MM.1S (cell line): ENCODE results near the gene SCAF11.
"Not testable (repeated sequence)": the region's sequence is repeated elsewhere in the genome, so short reads cannot be mapped to it uniquely, and the experiment has no call there.

ENCODE experiments used
- DNase-seq: peaks from one replicate; pipeline ENCODE4 v3.0.0-alpha.2; 2015
- H2AFZ ChIP-seq: fragments of 300-600 bp; sonication (generic); 2 replicates; pipeline ENCODE4 v1.6.0; 2016; ENCODE audit warnings: antibody characterized with exemption, low read length
- H3F3A ChIP-seq: fragments of 300-600 bp; sonication (generic); 2 replicates; pipeline ENCODE4 v1.6.1; 2016; ENCODE audit warnings: mild to moderate bottlenecking, antibody characterized with exemption, low read length, moderate library complexity, mixed read lengths; ENCODE audit not compliant: insufficient read depth
- H3K27ac ChIP-seq: fragments of 300-600 bp; sonication (generic); 2 replicates; pipeline ENCODE4 v1.5.1; 2016; ENCODE audit warnings: mild to moderate bottlenecking, low read length
- H3K27me3 ChIP-seq: fragments of 300-600 bp; sonication (generic); replicated peaks from 2 replicates; pipeline ENCODE4 v1.6.0; 2016; ENCODE audit warnings: low read length; ENCODE audit not compliant: insufficient read depth
- H3K36me3 ChIP-seq: fragments of 300-600 bp; sonication (generic); replicated peaks from 2 replicates; pipeline ENCODE4 v1.6.1; 2016; ENCODE audit warnings: mild to moderate bottlenecking, low read length, mixed read lengths; ENCODE audit not compliant: insufficient read depth
- H3K4me1 ChIP-seq: fragments of 300-600 bp; sonication (generic); 2 replicates; pipeline ENCODE4 v1.6.1; 2016; ENCODE audit warnings: low read length, mixed read lengths
- H3K4me2 ChIP-seq: fragments of 300-600 bp; sonication (generic); 2 replicates; pipeline ENCODE4 v1.6.0; 2016; ENCODE audit warnings: low read depth, low read length
- H3K4me3 ChIP-seq: fragments of 300-600 bp; sonication (generic); 2 replicates; pipeline ENCODE4 v1.5.1; 2016; ENCODE audit warnings: low read length, mixed read lengths
- H3K79me2 ChIP-seq: fragments of 300-600 bp; sonication (generic); 2 replicates; pipeline ENCODE4 v1.6.1; 2016; ENCODE audit warnings: mixed run types, low read length, mixed read lengths
- H3K9ac ChIP-seq: fragments of 300-600 bp; sonication (generic); 2 replicates; pipeline ENCODE4 v1.6.1; 2016; ENCODE audit warnings: low read length, mixed read lengths
- H3K9me2 ChIP-seq: fragments of 300-600 bp; sonication (generic); replicated peaks from 2 replicates; pipeline ENCODE4 v1.6.1; 2016; ENCODE audit warnings: mild to moderate bottlenecking, low read length, mixed read lengths; ENCODE audit not compliant: insufficient read depth
- H3K9me3 ChIP-seq: fragments of 300-600 bp; sonication (generic); replicated peaks from 2 replicates; pipeline ENCODE4 v1.6.1; 2016; ENCODE audit warnings: mild to moderate bottlenecking, low read length, mixed read lengths; ENCODE audit not compliant: insufficient read depth
- H4K20me1 ChIP-seq: fragments of 300-600 bp; sonication (generic); 2 replicates; pipeline ENCODE4 v1.6.1; 2016; ENCODE audit warnings: mild to moderate bottlenecking, low read length, moderate library complexity, mixed read lengths; ENCODE audit not compliant: insufficient read depth
- EZH2 ChIP-seq: fragments of 300-600 bp; sonication (generic); optimal IDR thresholded peaks from 2 replicates; pipeline ENCODE3; 2017; ENCODE audit warnings: low read depth, mild to moderate bottlenecking, antibody characterized with exemption, low read length, mixed read lengths
- EZH2phosphoT487 ChIP-seq: fragments of 300-600 bp; sonication (generic); IDR thresholded peaks from 2 replicates; pipeline ENCODE4 v1.6.1; 2018; ENCODE audit warnings: antibody characterized with exemption, low read length
- TF ChIP-seq, protein P1 (sequence below): fragments of 300-600 bp; sonication (generic); IDR thresholded peaks from 2 replicates; pipeline ENCODE4 v1.5.1; 2016; ENCODE audit warnings: antibody characterized with exemption, low read length, mixed read lengths

The SCAF11 gene

DNA sequence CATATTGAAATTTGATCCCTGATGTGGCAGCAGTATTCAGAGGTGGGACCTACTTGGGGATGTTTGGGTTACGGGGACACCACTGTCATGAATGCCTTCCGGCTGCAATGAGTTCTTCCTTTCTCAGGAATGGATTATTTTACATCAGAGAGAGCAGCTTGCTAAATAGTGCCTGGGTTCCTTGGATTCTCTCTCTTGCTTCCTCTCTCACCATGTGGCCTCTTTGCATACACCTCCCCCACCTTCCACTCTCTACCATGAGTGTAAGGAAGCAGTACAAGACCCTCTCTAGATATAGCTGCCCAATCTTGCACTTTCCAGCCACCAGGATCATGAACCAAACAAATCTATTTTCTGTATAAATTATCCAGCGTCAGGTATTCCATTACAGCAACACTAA lies 15.4 kb upstream of the SCAF11 start:
- Histone ChIP-seq H3K4me2 (no peak overlapping the region), H3K36me3 (no peaks in the 10 kb centered on the region), H4K20me1 (no peaks in the 10 kb centered on the region), H3K9ac (no peak overlapping the region), H3K27ac (no peak overlapping the region), H3F3A (no peaks in the 10 kb centered on the region), H3K4me3 (no peak overlapping the region), H3K4me1 (no peaks in the 10 kb centered on the region), H3K9me3 (no peaks in the 10 kb centered on the region), H3K9me2 (no peaks in the 10 kb centered on the region), H3K27me3 (no peaks in the 10 kb centered on the region), H2AFZ (no peak overlapping the region), H3K79me2 (no peaks in the 10 kb centered on the region)
- TF ChIP-seq, protein P1, sequence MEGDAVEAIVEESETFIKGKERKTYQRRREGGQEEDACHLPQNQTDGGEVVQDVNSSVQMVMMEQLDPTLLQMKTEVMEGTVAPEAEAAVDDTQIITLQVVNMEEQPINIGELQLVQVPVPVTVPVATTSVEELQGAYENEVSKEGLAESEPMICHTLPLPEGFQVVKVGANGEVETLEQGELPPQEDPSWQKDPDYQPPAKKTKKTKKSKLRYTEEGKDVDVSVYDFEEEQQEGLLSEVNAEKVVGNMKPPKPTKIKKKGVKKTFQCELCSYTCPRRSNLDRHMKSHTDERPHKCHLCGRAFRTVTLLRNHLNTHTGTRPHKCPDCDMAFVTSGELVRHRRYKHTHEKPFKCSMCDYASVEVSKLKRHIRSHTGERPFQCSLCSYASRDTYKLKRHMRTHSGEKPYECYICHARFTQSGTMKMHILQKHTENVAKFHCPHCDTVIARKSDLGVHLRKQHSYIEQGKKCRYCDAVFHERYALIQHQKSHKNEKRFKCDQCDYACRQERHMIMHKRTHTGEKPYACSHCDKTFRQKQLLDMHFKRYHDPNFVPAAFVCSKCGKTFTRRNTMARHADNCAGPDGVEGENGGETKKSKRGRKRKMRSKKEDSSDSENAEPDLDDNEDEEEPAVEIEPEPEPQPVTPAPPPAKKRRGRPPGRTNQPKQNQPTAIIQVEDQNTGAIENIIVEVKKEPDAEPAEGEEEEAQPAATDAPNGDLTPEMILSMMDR, result no peak
- TF ChIP-seq EZH2 (no peak), EZH2phosphoT487 (no peak)
- no peak for DNase-seq

DNA sequence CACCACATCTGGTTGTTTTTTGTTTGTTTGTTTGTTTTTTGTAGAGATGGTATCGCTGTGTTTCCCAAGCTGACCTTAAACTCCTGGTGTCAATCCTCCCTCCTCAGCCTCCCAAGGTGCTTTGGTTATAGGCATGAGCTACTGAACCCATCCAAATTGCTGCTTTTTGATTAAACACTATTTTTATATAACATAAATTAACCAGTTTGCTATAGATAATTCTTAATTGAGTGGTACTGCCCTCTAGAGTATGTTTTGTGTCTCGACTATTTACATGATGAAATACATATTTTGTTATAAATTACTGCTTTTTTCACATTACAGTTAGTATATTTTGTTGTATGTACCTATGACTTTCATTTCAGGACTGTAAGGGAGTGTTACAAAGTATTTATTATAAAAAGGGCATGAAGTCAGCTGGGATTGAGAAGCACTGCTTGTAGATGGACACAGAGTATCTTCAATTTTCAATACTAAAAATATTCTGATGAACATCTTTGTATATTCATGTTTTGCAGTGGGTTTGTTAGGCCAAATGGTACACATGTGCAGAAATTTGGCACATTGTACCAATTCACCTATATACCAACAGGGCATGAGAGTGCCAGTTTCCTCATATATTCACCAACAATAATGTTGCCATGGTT lies 14.9 kb upstream of the SCAF11 start:
- TF ChIP-seq EZH2phosphoT487 (no peak), EZH2 (no peak)
- TF ChIP-seq, protein P1, result peak; percentile 40
- no peak overlapping the region for H3K27ac ChIP-seq
- H2AFZ ChIP-seq, result no peak overlapping the region
- H4K20me1 ChIP-seq, result no peaks in the 10 kb centered on the region
- no peak overlapping the region for H3K4me3 ChIP-seq
- no peak for DNase-seq
- no peaks in the 10 kb centered on the region for H3K36me3 ChIP-seq
- H3K9ac ChIP-seq, result no peak overlapping the region
- no peak overlapping the region for H3K4me2 ChIP-seq
- no peaks in the 10 kb centered on the region for H3K79me2 ChIP-seq
- no peaks in the 10 kb centered on the region for H3K9me2 ChIP-seq
- no peaks in the 10 kb centered on the region for H3K9me3 ChIP-seq
- no peaks in the 10 kb centered on the region for H3K4me1 ChIP-seq
- no peaks in the 10 kb centered on the region for H3K27me3 ChIP-seq
- no peaks in the 10 kb centered on the region for H3F3A ChIP-seq

DNA sequence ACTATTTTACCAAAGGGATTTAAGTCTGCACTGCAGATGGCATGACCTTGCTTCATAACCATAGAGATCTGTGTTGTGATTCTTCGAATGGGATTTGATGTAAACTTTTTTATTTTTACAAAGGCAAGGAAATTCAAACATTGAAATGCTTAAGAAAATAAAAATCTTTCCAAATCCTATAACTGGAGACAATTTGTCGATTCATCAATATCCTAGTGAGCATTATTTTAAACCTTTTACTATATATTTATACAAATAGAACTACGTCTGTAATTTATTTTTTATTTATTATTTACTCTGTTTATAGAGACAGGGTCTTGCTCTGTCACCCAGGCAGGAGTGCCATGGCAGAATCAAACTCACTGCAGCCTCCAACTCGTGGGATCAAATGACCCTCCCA lies 14.3 kb upstream of the SCAF11 start:
- no peak for DNase-seq
- TF ChIP-seq EZH2, result no peak
- TF ChIP-seq, protein P1, result no peak
- no peak for TF ChIP-seq EZH2phosphoT487
- Histone ChIP-seq H3K4me2 (no peak overlapping the region), H3K9ac (no peak overlapping the region), H2AFZ (no peak overlapping the region), H3K4me3 (no peak overlapping the region), H3K27ac (no peak overlapping the region), H3K36me3 (no peaks in the 10 kb centered on the region), H3K79me2 (no peaks in the 10 kb centered on the region), H3K9me2 (no peaks in the 10 kb centered on the region), H3K27me3 (no peaks in the 10 kb centered on the region), H3K9me3 (no peaks in the 10 kb centered on the region), H4K20me1 (no peaks in the 10 kb centered on the region), H3F3A (no peaks in the 10 kb centered on the region), H3K4me1 (no peaks in the 10 kb centered on the region)

DNA sequence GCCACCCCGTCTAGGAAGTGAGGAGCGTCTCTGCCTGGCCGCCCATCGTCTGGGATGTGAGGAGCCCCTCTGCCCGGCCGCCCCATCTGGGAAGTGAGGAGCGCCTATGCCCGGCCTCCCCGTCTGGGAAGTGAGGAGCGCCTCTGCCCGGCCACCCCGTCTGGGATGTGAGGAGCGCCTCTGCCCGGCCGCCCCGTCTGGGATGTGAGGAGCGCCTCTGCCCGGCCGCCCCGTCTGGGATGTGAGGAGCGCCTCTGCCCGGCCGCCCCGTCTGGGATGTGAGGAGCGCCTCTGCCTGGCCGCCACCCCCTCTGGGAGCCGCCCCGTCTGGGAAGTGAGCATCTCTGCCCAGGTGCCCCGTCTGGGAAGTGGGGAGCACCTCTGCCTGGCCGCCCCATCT lies 9.7 kb upstream of the SCAF11 start:
- not testable (repeated sequence) for H3K27ac ChIP-seq, H2AFZ ChIP-seq, H3K9me2 ChIP-seq, H3K4me3 ChIP-seq, H3K9me3 ChIP-seq, H3K4me2 ChIP-seq, H3K79me2 ChIP-seq, H3K27me3 ChIP-seq, DNase-seq, H4K20me1 ChIP-seq, H3K4me1 ChIP-seq, H3K36me3 ChIP-seq, H3K9ac ChIP-seq, H3F3A ChIP-seq
